Right hindlimb (tissue), 1 donor: ENCODE measurements around the gene CD7.

Experiments
- DNase-seq: peaks from one replicate; pipeline ENCODE4 v3.0.0-alpha.2; 2018

The CD7 gene

GRCh38 chr17:82314012-82314726 is 3.2 kb downstream of the CD7 start:
- no peak for DNase-seq

- DNase-seq: no peak
These were observed 4.0 kb downstream of the CD7 start for GRCh38 chr17:82313195-82314011.

GRCh38 chr17:82311971-82312370 is 5.4 kb downstream of the CD7 start:
- no peak for DNase-seq

GRCh38 chr17:82310877-82311276 is 6.5 kb downstream of the CD7 start:
- DNase-seq: no peak

- DNase-seq: no peak
These were observed 7.5 kb downstream of the CD7 start for GRCh38 chr17:82309656-82310570.

- DNase-seq: no peak
These were observed 11.6 kb downstream of the CD7 start for GRCh38 chr17:82305727-82306300.

GRCh38 chr17:82304826-82305726 is 12.3 kb downstream of the CD7 start:
- DNase-seq: no peak

- DNase-seq: no peak
These were observed 13.2 kb downstream of the CD7 start for GRCh38 chr17:82303944-82304808.

GRCh38 chr17:82302991-82303943 is 14.1 kb downstream of the CD7 start:
- no peak for DNase-seq

GRCh38 chr17:82302568-82302963 is 14.8 kb downstream of the CD7 start:
- DNase-seq: no peak

GRCh38 chr17:82301916-82302567 is 15.4 kb downstream of the CD7 start:
- DNase-seq: no peak

GRCh38 chr17:82301300-82301915 is 16.0 kb downstream of the CD7 start:
- no peak for DNase-seq

- peak; percentile 77 for DNase-seq
These were observed 16.6 kb downstream of the CD7 start for GRCh38 chr17:82300707-82301270.

- no peak for DNase-seq
These were observed 17.2 kb downstream of the CD7 start for GRCh38 chr17:82300228-82300627.

- peak; percentile 13 for DNase-seq
These were observed 18.0 kb downstream of the CD7 start for GRCh38 chr17:82299452-82299851.

- peak; percentile 16 for DNase-seq
These were observed 18.6 kb downstream of the CD7 start for GRCh38 chr17:82298538-82299421.
